ENCODE results near the gene WDFY3. TPM values are rescaled to one million over a fixed set of nuclear protein-coding genes. Genes with fewer than 3 reads are reported as not detected.

The WDFY3 gene
- total RNA-seq, 1 experiment from 2014 or later: 42.7 TPM

- intact Hi-C loops (cut with micrococcal nuclease; ENCODE audit: unreplicated experiment): no loop called here
- BruUV-seq (replicated peaks): no TSS peak
- H3K27me3 Mint-ChIP-seq (ENCODE audit: insufficient read depth, unreplicated experiment): peaks cover 6% of the 10 kb centered on the region
- ChIA-PET POLR2A (no interaction called here), CTCF (no interaction called here)
- no peak overlapping the region for H3K27ac Mint-ChIP-seq (ENCODE audit: unreplicated experiment)
- H3K36me3 Mint-ChIP-seq (ENCODE audit: insufficient read depth, unreplicated experiment): no peaks in the 10 kb centered on the region
- Histone ChIP-seq H3K4me3 (ENCODE audit: low read depth, low read length) (no peak overlapping the region), H3K9me3 (no peaks in the 10 kb centered on the region), H3K36me3 (ENCODE audit: control insufficient read depth, insufficient read depth, low read length) (no peaks in the 10 kb centered on the region), H3K27me3 (replicated peaks; ENCODE audit: control insufficient read depth, insufficient read depth, low read length) (no peaks in the 10 kb centered on the region), H3K4me1 (no peaks in the 10 kb centered on the region)
- H3K9me3 Mint-ChIP-seq (ENCODE audit: unreplicated experiment): no peaks in the 10 kb centered on the region
- no peak for DNase-seq
- H3K4me3 Mint-ChIP-seq (ENCODE audit: unreplicated experiment): no peak overlapping the region
- no peaks in the 10 kb centered on the region for H3K4me1 Mint-ChIP-seq (ENCODE audit: low read depth, unreplicated experiment)
- TF ChIP-seq CTCF (IDR thresholded peaks at IDR 0.05; ENCODE audit: insufficient read depth in 1 of 2, low read depth in 1 of 2, low read length in 1 of 2, severe bottlenecking in 1 of 2, unreplicated experiment in 1 of 2): no peak
Measured at GRCh38 chr4:85000343-85000742, 33.9 kb upstream of the WDFY3 start.

GRCh38 chr4:84995386-84995785 lies 28.9 kb upstream of the WDFY3 start:
- Histone ChIP-seq H3K27me3 (replicated peaks; ENCODE audit: control insufficient read depth, insufficient read depth, low read length) (no peaks in the 10 kb centered on the region), H3K4me1 (no peaks in the 10 kb centered on the region), H3K36me3 (ENCODE audit: control insufficient read depth, insufficient read depth, low read length) (no peaks in the 10 kb centered on the region), H3K9me3 (no peaks in the 10 kb centered on the region), H3K4me3 (ENCODE audit: low read depth, low read length) (no peak overlapping the region)
- no peaks in the 10 kb centered on the region for H3K4me1 Mint-ChIP-seq (ENCODE audit: low read depth, unreplicated experiment)
- DNase-seq: no peak
- intact Hi-C loops (cut with micrococcal nuclease; ENCODE audit: unreplicated experiment): no loop called here
- TF ChIP-seq CTCF (IDR thresholded peaks at IDR 0.05; ENCODE audit: insufficient read depth in 1 of 2, low read depth in 1 of 2, low read length in 1 of 2, severe bottlenecking in 1 of 2, unreplicated experiment in 1 of 2): no peak
- no peaks in the 10 kb centered on the region for H3K9me3 Mint-ChIP-seq (ENCODE audit: unreplicated experiment)
- ChIA-PET CTCF (no interaction called here), POLR2A (no interaction called here)
- H3K4me3 Mint-ChIP-seq (ENCODE audit: unreplicated experiment): no peak overlapping the region
- peaks cover 7% of the 10 kb centered on the region for H3K27me3 Mint-ChIP-seq (ENCODE audit: insufficient read depth, unreplicated experiment)
- H3K36me3 Mint-ChIP-seq (ENCODE audit: insufficient read depth, unreplicated experiment): no peaks in the 10 kb centered on the region
- no TSS peak for BruUV-seq (replicated peaks)
- H3K27ac Mint-ChIP-seq (ENCODE audit: unreplicated experiment): no peak overlapping the region

GRCh38 chr4:84994280-84994679 lies 27.8 kb upstream of the WDFY3 start:
- no peaks in the 10 kb centered on the region for H3K27me3 ChIP-seq (replicated peaks; ENCODE audit: control insufficient read depth, insufficient read depth, low read length)
- no peak overlapping the region for H3K4me3 ChIP-seq (ENCODE audit: low read depth, low read length)
- TF ChIP-seq CTCF (IDR thresholded peaks at IDR 0.05; ENCODE audit: insufficient read depth in 1 of 2, low read depth in 1 of 2, low read length in 1 of 2, severe bottlenecking in 1 of 2, unreplicated experiment in 1 of 2): no peak
- ChIA-PET CTCF (no interaction called here), POLR2A (no interaction called here)
- Mint-ChIP-seq H3K27me3 (ENCODE audit: insufficient read depth, unreplicated experiment) (peaks cover 9% of the 10 kb centered on the region), H3K27ac (ENCODE audit: unreplicated experiment) (no peak overlapping the region), H3K36me3 (ENCODE audit: insufficient read depth, unreplicated experiment) (no peaks in the 10 kb centered on the region), H3K9me3 (ENCODE audit: unreplicated experiment) (no peaks in the 10 kb centered on the region), H3K4me1 (ENCODE audit: low read depth, unreplicated experiment) (no peaks in the 10 kb centered on the region), H3K4me3 (ENCODE audit: unreplicated experiment) (no peak overlapping the region)
- H3K36me3 ChIP-seq (ENCODE audit: control insufficient read depth, insufficient read depth, low read length): no peaks in the 10 kb centered on the region
- no peaks in the 10 kb centered on the region for H3K9me3 ChIP-seq
- no TSS peak for BruUV-seq (replicated peaks)
- intact Hi-C loops (cut with micrococcal nuclease; ENCODE audit: unreplicated experiment): no loop called here
- no peaks in the 10 kb centered on the region for H3K4me1 ChIP-seq
- no peak for DNase-seq
